Skeletal muscle tissue (tissue), 4 donors: ENCODE data around the gene CHAT. TPM values are rescaled to one million over a fixed set of nuclear protein-coding genes. Genes with fewer than 3 reads are reported as not detected.

Experiments
- H3K27ac ChIP-seq: one replicate; pipeline ENCODE4 v1.7.0; 2013; ENCODE audit warnings: mild to moderate bottlenecking, low read depth, low read length, inconsistent platforms
- H3K27me3 ChIP-seq, 3 donors: one replicate each; pipeline ENCODE4 v1.7.0; 2013; ENCODE audit warnings: low read length in 3 of 3; ENCODE audit not compliant: control insufficient read depth in 3 of 3, insufficient read depth in 3 of 3
- H3K36me3 ChIP-seq, 3 donors: one replicate each; pipeline ENCODE4 v1.7.0; 2013; ENCODE audit warnings: low read length in 3 of 3; ENCODE audit not compliant: control insufficient read depth in 3 of 3, insufficient read depth in 3 of 3
- H3K4me1 ChIP-seq, 3 donors: one replicate each; pipeline ENCODE4 v1.7.0; 2013; ENCODE audit warnings: low read length in 3 of 3, mild to moderate bottlenecking in 3 of 3; ENCODE audit not compliant: control insufficient read depth in 3 of 3, insufficient read depth in 3 of 3
- H3K4me3 ChIP-seq, 3 donors: one replicate each; pipeline ENCODE4 v1.7.0; 2013; ENCODE audit warnings: low read length in 3 of 3
- H3K9ac ChIP-seq, 3 donors: one replicate each; pipeline ENCODE4 v1.7.0; 2013; ENCODE audit warnings: low read length in 3 of 3, mild to moderate bottlenecking in 3 of 3, moderate library complexity in 2 of 3, low read depth in 1 of 3
- H3K9me3 ChIP-seq, 3 donors: one replicate each; pipeline ENCODE4 v1.7.0; 2013; ENCODE audit warnings: low read length in 3 of 3; ENCODE audit not compliant: control insufficient read depth in 3 of 3
- total RNA-seq: library from RNA; depleted of rRNA; stranded (reverse); fragments of >200 nt; gene quantifications from one replicate; pipeline ENCODE4 v1.2.3, GENCODE V29; 2014
- donor health status: Osteomylitis.

Gene CHAT
- total RNA-seq, 1 donor from 2014 or later = not detected

DNA sequence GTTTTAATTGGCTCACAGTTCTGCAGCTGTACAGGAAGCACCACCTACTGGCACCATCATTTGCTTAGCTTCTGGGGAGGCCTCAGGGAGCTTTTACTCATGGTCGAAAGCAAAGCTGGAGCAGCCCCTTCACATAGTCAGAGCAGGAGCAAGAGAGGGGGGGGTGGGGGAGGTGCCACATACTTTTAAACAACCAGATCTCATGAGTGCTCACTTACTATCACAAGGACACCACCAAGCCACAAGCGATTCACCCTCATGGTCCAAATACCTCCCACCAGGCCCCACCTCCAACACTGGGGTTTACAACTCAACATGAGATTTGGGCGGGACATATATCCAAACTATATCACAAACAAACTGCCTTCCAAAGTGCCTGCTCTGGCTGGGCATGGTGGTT lies 35.4 kb upstream of the CHAT start:
- Histone ChIP-seq H3K4me1 (no peaks in the 10 kb centered on the region), H3K4me3 (no peak overlapping the region), H3K9me3 (no peaks in the 10 kb centered on the region), H3K9ac (no peak overlapping the region), H3K27me3 (peaks cover 0 to 4% (median 0%) of the 10 kb centered on the region in 3 donors), H3K27ac (no peak overlapping the region), H3K36me3 (no peaks in the 10 kb centered on the region)

DNA sequence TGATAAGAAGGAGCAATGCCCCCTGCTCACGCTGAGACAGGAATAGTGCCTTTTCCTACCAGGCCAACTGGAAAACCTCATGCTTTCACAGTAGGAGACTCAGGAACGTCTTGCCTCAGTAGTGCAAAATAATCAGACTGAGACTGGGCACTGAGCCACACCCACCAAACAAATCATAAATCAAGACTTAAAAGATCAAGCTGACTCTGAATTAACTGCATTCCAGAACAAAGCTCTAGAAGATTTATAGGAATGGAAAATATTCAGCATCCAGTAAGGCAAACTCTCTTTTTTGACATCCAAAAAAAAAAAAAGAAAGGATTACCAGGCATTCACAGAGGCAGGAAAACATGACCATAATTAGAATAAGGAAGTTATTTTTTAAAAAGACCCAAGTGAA lies 34.2 kb upstream of the CHAT start:
- Histone ChIP-seq H3K27ac (no peak overlapping the region), H3K9me3 (no peaks in the 10 kb centered on the region), H3K36me3 (no peaks in the 10 kb centered on the region), H3K9ac (no peak overlapping the region), H3K27me3 (peaks cover 0 to 4% (median 0%) of the 10 kb centered on the region in 3 donors), H3K4me1 (no peaks in the 10 kb centered on the region), H3K4me3 (no peak overlapping the region)

DNA sequence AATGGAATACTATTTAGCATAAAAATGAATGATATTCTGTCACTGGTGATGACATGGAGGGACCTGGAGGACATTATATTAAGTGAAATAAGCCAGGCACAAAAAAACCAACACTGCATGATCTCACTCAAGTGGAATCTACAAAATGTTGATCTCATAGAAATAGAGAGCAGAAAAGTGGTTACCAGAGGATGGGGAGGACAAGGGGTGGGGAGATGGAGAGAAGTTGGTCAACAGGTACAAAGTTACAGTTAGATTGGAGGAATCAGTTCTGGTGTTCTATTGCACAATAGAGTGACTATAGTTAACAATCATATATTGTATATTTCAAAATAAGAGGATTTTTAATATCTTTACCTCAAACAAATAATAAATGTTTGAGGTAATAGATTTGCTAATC lies 28.4 kb upstream of the CHAT start:
- Histone ChIP-seq H3K4me1 (no peaks in the 10 kb centered on the region), H3K36me3 (no peaks in the 10 kb centered on the region), H3K4me3 (no peak overlapping the region), H3K9ac (no peak overlapping the region), H3K9me3 (no peaks in the 10 kb centered on the region), H3K27me3 (peaks cover 0 to 3% (median 0%) of the 10 kb centered on the region in 3 donors), H3K27ac (no peak overlapping the region)

DNA sequence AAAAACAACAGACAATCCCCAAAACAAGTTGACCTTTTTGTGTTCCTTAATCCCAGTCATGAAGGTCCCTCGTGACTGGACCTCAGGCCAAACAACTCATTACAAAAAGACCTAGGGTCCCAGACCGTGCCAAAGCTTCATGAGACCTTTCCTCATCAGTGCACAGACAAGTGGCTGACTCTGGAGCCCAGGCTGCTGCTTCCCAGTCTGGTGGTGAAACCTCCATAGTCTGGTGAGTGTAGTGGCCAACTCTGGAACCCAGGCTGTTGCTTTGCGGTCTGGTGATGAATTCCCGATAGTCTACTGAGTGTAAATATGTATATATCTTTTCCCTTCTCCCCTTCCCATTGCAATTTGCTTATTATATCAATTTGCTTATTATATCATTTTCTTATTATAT lies 25.9 kb upstream of the CHAT start:
- Histone ChIP-seq H3K9ac (no peak overlapping the region), H3K27ac (no peak overlapping the region), H3K27me3 (peaks cover 2 to 5% (median 3%) of the 10 kb centered on the region in 3 donors), H3K4me1 (no peaks in the 10 kb centered on the region), H3K4me3 (no peak overlapping the region), H3K9me3 (no peaks in the 10 kb centered on the region), H3K36me3 (no peaks in the 10 kb centered on the region)

DNA sequence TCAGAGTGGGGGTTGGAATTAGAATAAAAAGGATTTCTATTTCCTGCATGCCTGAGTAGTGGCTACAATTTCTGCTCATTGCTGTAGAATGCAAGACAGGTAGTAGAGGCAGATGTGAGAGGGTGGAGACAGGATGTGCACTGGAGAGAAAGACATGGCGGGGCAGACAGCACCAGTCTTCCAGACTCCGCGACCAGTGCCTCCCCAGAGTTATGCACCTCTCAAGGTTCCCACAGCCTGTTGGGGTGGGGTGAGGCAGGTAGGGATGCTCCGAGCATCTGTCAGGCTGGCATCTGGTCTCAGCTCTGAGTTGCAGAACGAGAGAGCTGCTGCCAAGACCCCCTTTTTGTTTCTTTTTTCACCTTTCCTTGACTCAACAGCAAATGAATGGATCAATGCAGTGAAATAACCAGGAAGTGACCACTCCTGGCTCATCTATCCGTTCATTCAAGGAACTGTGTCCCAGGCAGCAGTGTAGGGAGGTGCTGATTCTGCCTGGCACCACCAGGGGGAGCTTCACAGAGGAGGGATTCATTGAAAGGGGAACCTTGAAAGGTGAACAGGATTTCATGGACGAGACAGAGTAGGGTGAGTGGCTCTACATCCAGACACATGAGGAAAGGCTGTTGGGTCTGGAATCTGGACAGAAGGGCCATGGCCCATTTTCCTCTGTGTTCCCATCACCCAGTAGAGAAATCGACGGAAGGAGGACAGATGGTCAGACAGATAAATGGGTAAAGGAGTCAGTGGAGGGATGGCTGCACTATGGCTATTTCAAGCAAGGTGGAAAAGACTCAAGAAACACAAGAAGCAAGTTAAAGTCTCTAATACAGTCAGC lies 20.9 kb upstream of the CHAT start:
- Histone ChIP-seq H3K9ac (no peak overlapping the region), H3K27me3 (peaks cover 0 to 17% (median 17%) of the 10 kb centered on the region in 3 donors), H3K4me1 (no peaks in the 10 kb centered on the region), H3K27ac (no peak overlapping the region), H3K36me3 (no peaks in the 10 kb centered on the region), H3K4me3 (no peak overlapping the region), H3K9me3 (no peaks in the 10 kb centered on the region)

DNA sequence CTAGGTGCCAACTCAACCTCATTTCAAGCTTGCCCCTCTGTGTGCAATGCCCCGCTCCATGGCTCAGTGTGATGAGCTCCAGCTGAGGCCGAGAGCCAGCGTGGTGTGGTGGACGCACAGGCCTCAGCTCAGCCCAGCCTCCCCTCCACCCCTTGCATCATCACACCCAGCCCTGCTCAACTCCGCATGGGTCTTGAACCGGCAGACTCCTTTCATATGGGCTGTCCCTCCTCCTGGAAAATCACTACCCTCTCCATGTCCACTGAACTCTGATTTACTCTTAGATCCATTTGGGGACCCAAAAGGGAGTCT lies 20.3 kb upstream of the CHAT start:
- H3K27ac ChIP-seq = no peak overlapping the region
- H3K27me3 ChIP-seq = peaks cover 0 to 17% (median 17%) of the 10 kb centered on the region in 3 donors
- no peaks in the 10 kb centered on the region for H3K4me1 ChIP-seq
- no peaks in the 10 kb centered on the region for H3K36me3 ChIP-seq
- H3K9me3 ChIP-seq = no peaks in the 10 kb centered on the region
- H3K9ac ChIP-seq = no peak overlapping the region
- no peak overlapping the region for H3K4me3 ChIP-seq

DNA sequence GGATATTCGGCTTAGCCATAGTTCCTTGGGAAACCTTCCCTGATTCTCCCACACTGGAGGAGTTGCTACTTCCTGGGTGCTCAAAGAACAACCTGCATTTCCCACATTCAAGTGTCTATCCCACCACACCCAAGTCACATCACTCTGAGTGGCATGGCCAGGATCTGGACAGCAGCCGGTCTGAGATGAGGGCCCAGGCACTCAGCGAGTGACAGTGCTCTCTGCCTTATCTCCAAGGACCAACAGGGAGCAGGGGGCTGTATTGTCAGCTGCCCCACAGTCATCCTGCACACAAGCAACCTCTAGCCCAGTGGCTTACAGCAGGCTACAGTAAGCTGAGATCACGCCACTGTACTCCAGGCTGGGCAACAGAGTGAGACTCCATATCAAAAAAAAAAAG lies 19.8 kb upstream of the CHAT start:
- Histone ChIP-seq H3K36me3 (no peaks in the 10 kb centered on the region), H3K4me1 (no peaks in the 10 kb centered on the region), H3K9ac (no peak overlapping the region), H3K4me3 (no peak overlapping the region), H3K9me3 (no peaks in the 10 kb centered on the region), H3K27ac (no peak overlapping the region), H3K27me3 (peaks cover 0 to 17% (median 17%) of the 10 kb centered on the region in 3 donors)

DNA sequence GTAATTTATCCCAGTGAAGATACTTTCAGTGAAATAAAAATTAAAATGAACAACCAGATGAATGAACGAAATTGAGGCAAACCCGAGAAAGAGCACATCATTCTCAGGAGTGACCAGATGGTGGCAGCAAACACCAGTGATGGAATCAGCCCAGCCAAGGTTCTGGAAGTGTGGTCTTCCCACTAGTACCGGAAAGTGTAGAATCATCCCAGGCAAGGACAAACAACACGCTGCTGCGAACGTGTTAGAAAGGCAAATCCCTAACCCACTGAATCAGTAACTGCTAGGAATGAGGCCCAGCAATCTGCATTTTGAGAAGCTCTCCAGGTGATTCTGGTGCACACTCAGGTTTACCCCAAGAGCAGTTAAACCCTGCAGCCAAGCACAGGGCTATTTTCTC lies 19.2 kb upstream of the CHAT start:
- Histone ChIP-seq H3K27ac (no peak overlapping the region), H3K9me3 (no peaks in the 10 kb centered on the region), H3K4me1 (no peaks in the 10 kb centered on the region), H3K27me3 (peaks cover 0 to 20% (median 18%) of the 10 kb centered on the region in 3 donors), H3K36me3 (no peaks in the 10 kb centered on the region), H3K4me3 (no peak overlapping the region), H3K9ac (no peak overlapping the region)

DNA sequence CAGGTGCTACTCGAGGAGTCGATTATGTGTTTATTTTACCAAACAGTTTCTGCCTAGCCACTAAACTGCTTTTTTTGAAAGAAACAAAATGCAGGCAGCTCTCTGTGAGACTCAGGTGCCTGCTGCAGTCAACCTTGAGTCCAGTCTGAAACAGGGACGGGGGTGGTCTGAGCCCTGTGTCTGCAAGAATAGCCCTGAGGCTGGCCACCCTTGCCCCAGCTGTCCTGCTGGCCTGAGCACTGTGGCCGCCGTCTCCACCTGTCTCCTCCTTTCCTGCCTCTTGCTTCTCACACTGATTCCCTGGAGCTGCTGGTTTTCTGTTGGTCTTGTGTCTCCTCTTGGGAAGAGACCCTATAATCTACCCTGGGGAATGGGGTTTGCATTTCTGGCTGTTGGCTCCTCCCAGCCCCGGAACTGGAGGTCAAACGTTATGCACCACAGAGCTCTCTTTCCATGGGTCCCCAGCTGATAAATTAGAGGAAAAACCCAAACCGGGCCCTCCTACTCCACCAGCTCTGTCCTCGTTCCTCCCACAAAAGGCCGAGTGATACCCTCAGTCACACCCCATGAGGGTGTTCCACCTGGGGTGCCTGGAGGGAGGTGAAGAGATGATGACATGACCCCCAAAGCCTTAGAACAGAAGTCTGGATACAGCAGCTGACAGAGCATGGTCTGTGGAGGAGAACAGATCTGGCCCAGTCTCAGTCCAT lies 18.7 kb upstream of the CHAT start:
- Histone ChIP-seq H3K9ac (no peak overlapping the region), H3K27me3 (peaks cover 0 to 22% (median 20%) of the 10 kb centered on the region in 3 donors), H3K4me1 (no peaks in the 10 kb centered on the region), H3K9me3 (no peaks in the 10 kb centered on the region), H3K27ac (no peak overlapping the region), H3K36me3 (no peaks in the 10 kb centered on the region), H3K4me3 (no peak overlapping the region)

DNA sequence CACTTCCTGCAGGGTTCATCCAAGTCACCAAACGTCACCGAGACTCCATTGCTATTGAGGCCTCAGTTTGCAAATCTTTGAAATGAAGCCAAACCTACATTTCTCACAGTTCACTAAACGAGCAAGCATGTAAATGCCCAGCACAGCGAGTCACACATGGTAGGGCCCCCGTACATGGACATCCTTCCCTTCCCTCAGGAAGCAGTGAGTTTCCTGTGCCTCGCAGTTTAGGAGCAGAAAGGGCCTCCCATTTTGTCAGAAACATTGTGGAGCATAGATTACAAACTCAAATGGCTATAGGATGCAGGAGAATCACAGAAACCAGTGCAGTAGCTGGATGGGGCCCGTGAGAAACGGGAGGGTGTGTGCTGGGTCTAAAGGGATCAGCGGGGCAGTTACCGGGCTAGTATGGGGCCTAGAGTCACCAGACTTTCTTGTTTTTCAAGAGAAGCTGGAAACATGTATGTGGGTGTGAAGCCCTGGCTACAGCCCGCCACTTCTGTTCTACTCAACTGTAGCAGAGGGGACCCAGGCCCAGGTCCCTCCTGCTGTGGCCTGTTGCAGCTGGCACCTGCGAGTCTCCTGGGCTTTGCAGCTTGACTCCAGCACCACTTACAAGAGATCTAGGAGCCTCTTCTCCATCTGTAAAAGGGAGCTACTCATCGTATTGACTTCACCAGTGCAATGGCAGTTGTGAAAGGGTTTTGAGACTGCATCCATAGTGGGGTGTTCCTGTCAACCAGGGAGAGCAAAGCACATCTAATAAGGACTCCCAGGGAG lies 17.9 kb upstream of the CHAT start:
- Histone ChIP-seq H3K36me3 (no peaks in the 10 kb centered on the region), H3K27ac (no peak overlapping the region), H3K27me3 (peaks cover 0 to 30% (median 23%) of the 10 kb centered on the region in 3 donors)

More for the DNA sequence above, 17.9 kb upstream of the CHAT start:
- Histone ChIP-seq H3K4me3 (no peak overlapping the region), H3K9ac (no peak overlapping the region), H3K4me1 (no peaks in the 10 kb centered on the region), H3K9me3 (no peaks in the 10 kb centered on the region)
